OCI-LY7 (cell line): ENCODE data around the gene SPTBN2. TPM values are rescaled to one million over a fixed set of nuclear protein-coding genes. Genes with fewer than 3 reads are reported as not detected.

Experiments used
- BruUV-seq: library from RNA; stranded (reverse); fragments of 400-500 nt; replicated peaks from 2 replicates; lab custom pipeline; 2021; lab: Mats Ljungman, UMichigan
- CTCF ChIA-PET: fragments of 300-600 bp; sonication (Branson Sonifier 250); formaldehyde crosslinking; loops from one replicate; lab custom pipeline; 2022; ENCODE audit warnings: antibody characterized with exemption; ENCODE audit not compliant: unreplicated experiment; lab: Charles Lee
- POLR2A ChIA-PET: fragments of 300-600 bp; sonication (Branson Sonifier 250); formaldehyde crosslinking; loops from one replicate; lab custom pipeline; 2022; ENCODE audit warnings: antibody characterized with exemption; lab: Charles Lee
- DNase-seq: peaks from one replicate; pipeline ENCODE4 v3.0.0-alpha.2; 2015; ENCODE audit warnings: low spot score
- H2AFZ ChIP-seq: fragments of 200-600 bp; sonication (generic), shearing (Covaris generic); 2 replicates; pipeline ENCODE4 v1.6.1; 2014; ENCODE audit warnings: mild to moderate bottlenecking, antibody characterized with exemption, low read length, moderate library complexity
- H3K27ac ChIP-seq: fragments of 200-600 bp; sonication (generic); 2 replicates; pipeline ENCODE4 v1.5.1; 2014; ENCODE audit warnings: mixed run types, low read depth, mild to moderate bottlenecking, moderate library complexity, low read length, inconsistent platforms; ENCODE audit not compliant: poor library complexity, severe bottlenecking
- H3K36me3 ChIP-seq: fragments of 200-600 bp; sonication (generic); 2 replicates; pipeline ENCODE4 v1.6.1; 2014; ENCODE audit warnings: mild to moderate bottlenecking, antibody characterized with exemption, low read length, moderate library complexity, mixed read lengths; ENCODE audit not compliant: insufficient read depth
- H3K4me1 ChIP-seq: fragments of 200-600 bp; sonication (generic); 2 replicates; pipeline ENCODE4 v1.5.1; 2014; ENCODE audit warnings: mild to moderate bottlenecking, low read length; ENCODE audit not compliant: insufficient read depth, poor library complexity, severe bottlenecking
- H3K4me2 ChIP-seq: fragments of 200-600 bp; sonication (generic); 2 replicates; pipeline ENCODE4 v1.6.1; 2014; ENCODE audit warnings: mild to moderate bottlenecking, low read length
- H3K4me3 ChIP-seq: fragments of 200-600 bp; sonication (generic); 2 replicates; pipeline ENCODE4 v1.5.1; 2014; ENCODE audit warnings: mild to moderate bottlenecking, low read depth, low read length; ENCODE audit not compliant: poor library complexity, severe bottlenecking
- H3K79me2 ChIP-seq: fragments of 200-600 bp; sonication (generic); 2 replicates; pipeline ENCODE4 v1.6.1; 2016; ENCODE audit warnings: low read depth, mild to moderate bottlenecking, low read length, moderate library complexity, mixed read lengths; ENCODE audit not compliant: insufficient read depth
- H3K9me2 ChIP-seq: fragments of 200-600 bp; sonication (generic); 2 replicates; pipeline ENCODE4 v1.6.1; 2016; ENCODE audit warnings: mild to moderate bottlenecking, low read length, mixed read lengths; ENCODE audit not compliant: insufficient read depth
- H3K9me3 ChIP-seq: fragments of 200-600 bp; sonication (generic); 2 replicates; pipeline ENCODE4 v1.6.1; 2014; ENCODE audit warnings: mild to moderate bottlenecking, mixed run types, low read length, mixed read lengths
- H4K20me1 ChIP-seq: fragments of 200-600 bp; sonication (generic); 2 replicates; pipeline ENCODE4 v1.6.1; 2014; ENCODE audit warnings: mild to moderate bottlenecking, antibody characterized with exemption, low read length, moderate library complexity, mixed read lengths; ENCODE audit not compliant: insufficient read depth
- EZH2phosphoT487 ChIP-seq: fragments of 200-600 bp; sonication (generic); IDR thresholded peaks from 2 replicates; pipeline ENCODE4 v1.6.1; 2018; ENCODE audit warnings: low read depth, borderline replicate concordance, mild to moderate bottlenecking, mixed run types, antibody characterized with exemption, low read length, moderate library complexity, mixed read lengths
- intact Hi-C: fragments of 100-400 bp; cut with micrococcal nuclease; formaldehyde crosslinking; loops from one replicate; pipeline ENCODE4 v1.10.0; 2022; ENCODE audit not compliant: unreplicated experiment
- total RNA-seq, 2 experiments: library from RNA; depleted of rRNA in 1 of 2; stranded (reverse); fragments of >200 nt in 1 of 2; shearing (Covaris generic) in 1 of 2; gene quantifications; 2 replicates each; pipeline ENCODE4 v1.2.3, GENCODE V29; 2014 to 2022
- TF ChIP-seq, protein P1 (sequence below): fragments of 200-600 bp; sonication (generic); conservative IDR thresholded peaks from 2 replicates; pipeline ENCODE4 v1.5.1; 2014; ENCODE audit warnings: mild to moderate bottlenecking, antibody characterized with exemption, low read length, moderate library complexity, mixed read lengths

SPTBN2 gene
- total RNA-seq, 2 experiments from 2014 or later, result 16.2 to 25.2 TPM

DNA sequence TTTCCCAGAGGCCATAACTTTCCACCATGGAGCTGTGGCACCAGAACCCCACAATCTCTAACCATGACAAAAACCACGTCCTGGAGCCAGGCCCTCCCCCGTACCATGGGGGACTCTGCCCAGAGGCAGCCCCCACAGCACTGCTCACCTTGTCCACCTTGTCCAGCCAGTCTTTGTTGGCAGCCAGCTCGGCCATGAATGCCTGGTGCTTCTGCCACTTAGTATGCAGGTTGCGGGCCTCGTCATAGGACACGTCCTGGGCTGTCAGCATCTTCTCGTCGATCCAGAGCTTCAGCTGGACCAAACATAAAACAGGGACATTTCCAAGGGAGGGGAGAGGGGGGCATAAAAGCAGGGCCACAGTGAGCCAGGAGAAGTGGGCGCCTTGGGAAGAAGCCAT is 30.5 kb downstream of the SPTBN2 start:
- TF ChIP-seq EZH2phosphoT487, result no peak
- TF ChIP-seq, protein P1, sequence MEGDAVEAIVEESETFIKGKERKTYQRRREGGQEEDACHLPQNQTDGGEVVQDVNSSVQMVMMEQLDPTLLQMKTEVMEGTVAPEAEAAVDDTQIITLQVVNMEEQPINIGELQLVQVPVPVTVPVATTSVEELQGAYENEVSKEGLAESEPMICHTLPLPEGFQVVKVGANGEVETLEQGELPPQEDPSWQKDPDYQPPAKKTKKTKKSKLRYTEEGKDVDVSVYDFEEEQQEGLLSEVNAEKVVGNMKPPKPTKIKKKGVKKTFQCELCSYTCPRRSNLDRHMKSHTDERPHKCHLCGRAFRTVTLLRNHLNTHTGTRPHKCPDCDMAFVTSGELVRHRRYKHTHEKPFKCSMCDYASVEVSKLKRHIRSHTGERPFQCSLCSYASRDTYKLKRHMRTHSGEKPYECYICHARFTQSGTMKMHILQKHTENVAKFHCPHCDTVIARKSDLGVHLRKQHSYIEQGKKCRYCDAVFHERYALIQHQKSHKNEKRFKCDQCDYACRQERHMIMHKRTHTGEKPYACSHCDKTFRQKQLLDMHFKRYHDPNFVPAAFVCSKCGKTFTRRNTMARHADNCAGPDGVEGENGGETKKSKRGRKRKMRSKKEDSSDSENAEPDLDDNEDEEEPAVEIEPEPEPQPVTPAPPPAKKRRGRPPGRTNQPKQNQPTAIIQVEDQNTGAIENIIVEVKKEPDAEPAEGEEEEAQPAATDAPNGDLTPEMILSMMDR, result no peak
- Histone ChIP-seq H4K20me1 (no peaks in the 10 kb centered on the region), H3K27ac (no peak overlapping the region), H3K36me3 (no peaks in the 10 kb centered on the region), H3K9me2 (no peaks in the 10 kb centered on the region), H3K4me2 (no peak overlapping the region), H3K4me3 (no peak overlapping the region), H3K9me3 (no peaks in the 10 kb centered on the region), H3K79me2 (no peaks in the 10 kb centered on the region), H3K4me1 (peaks cover 6% of the 10 kb centered on the region), H2AFZ (no peak overlapping the region)
- intact Hi-C loops, result loop anchor here (10.0 kb wide), 1 partner anchor 276 kb away; the partner anchor contains the start of gene C11orf86
- no peak for DNase-seq
- POLR2A ChIA-PET, result no interaction called here
- no TSS peak for BruUV-seq
- CTCF ChIA-PET, result no interaction called here

DNA sequence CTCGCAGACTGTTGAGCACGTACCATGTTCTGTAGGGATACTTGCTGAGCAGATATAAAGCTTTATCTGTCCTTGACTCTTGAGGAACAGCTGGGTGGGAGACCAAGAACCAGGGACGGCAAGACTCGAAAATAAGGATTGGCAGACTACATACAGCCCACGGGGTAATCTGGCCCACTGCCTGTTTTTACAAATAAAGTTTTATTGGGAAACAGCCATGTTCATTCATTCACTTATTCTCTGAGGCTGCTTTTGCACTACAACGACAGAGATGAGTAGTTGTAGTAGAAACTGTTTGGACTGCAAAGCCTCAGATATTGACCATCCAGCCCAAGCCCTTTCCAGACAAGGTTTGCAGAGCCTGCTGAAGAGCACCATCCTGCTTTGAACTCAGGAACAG is 31.0 kb downstream of the SPTBN2 start:
- POLR2A ChIA-PET, result no interaction called here

DNA sequence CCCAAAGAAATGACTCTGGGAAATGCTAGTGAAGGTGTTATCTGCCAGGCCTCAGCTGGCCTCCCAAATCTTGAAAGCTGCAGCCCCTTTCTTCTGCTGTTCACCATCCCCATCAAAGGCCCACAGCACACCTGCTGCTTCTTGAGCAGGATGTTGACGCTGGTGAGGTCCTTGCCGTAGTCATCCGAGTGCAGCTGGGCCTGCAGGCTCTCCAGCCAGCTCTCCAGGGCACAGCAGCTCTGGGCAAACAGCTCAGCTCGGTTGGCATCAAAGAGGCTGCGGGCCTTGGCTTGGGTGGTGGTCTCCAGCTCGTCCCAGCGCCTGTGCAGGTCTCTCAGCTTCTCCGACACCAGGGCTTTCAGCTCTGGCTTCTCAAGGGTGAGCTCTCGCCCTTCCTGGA is 32.9 kb downstream of the SPTBN2 start:
- CTCF ChIA-PET, result no interaction called here
- POLR2A ChIA-PET, result no interaction called here
- no TSS peak for BruUV-seq

More for the DNA sequence above, 31.0 kb downstream of the SPTBN2 start:
- BruUV-seq, result no TSS peak
- no peak overlapping the region for H2AFZ ChIP-seq
- H3K4me2 ChIP-seq, result no peak overlapping the region
- H3K4me3 ChIP-seq, result no peak overlapping the region
- no peaks in the 10 kb centered on the region for H3K36me3 ChIP-seq
- intact Hi-C loops, result loop anchor here (10.0 kb wide), 1 partner anchor 277 kb away; the partner anchor contains the start of gene C11orf86
- no peaks in the 10 kb centered on the region for H3K9me3 ChIP-seq
- CTCF ChIA-PET, result no interaction called here
- H4K20me1 ChIP-seq, result no peaks in the 10 kb centered on the region
- H3K27ac ChIP-seq, result no peak overlapping the region
- peaks cover 6% of the 10 kb centered on the region for H3K4me1 ChIP-seq
- TF ChIP-seq EZH2phosphoT487, result no peak
- TF ChIP-seq, protein P1, result no peak
- no peak for DNase-seq
- H3K9me2 ChIP-seq, result no peaks in the 10 kb centered on the region
- H3K79me2 ChIP-seq, result no peaks in the 10 kb centered on the region

More for the DNA sequence above, 32.9 kb downstream of the SPTBN2 start:
- H3K36me3 ChIP-seq, result no peaks in the 10 kb centered on the region
- no peaks in the 10 kb centered on the region for H3K9me3 ChIP-seq
- no peaks in the 10 kb centered on the region for H4K20me1 ChIP-seq
- no peak overlapping the region for H3K4me3 ChIP-seq
- H3K27ac ChIP-seq, result no peak overlapping the region
- H3K9me2 ChIP-seq, result no peaks in the 10 kb centered on the region
- H3K4me2 ChIP-seq, result no peak overlapping the region
- no peaks in the 10 kb centered on the region for H3K79me2 ChIP-seq
- DNase-seq, result no peak
- H3K4me1 ChIP-seq, result peaks cover 6% of the 10 kb centered on the region
- intact Hi-C loops, result loop anchor here (10.0 kb wide), 1 partner anchor 279 kb away; the partner anchor contains the start of gene C11orf86
- H2AFZ ChIP-seq, result no peak overlapping the region
- TF ChIP-seq, protein P1, result no peak
- no peak for TF ChIP-seq EZH2phosphoT487
